Astrocyte (in vitro differentiated cells and primary cell): ENCODE measurements around the gene USP34.

Experiments
- EZH2 ChIP-seq: IDR thresholded peaks from 2 replicates; pipeline ENCODE4 v1.6.1; 2012; ENCODE audit warnings: mild to moderate bottlenecking, low read length, inconsistent platforms; ENCODE audit not compliant: insufficient read depth
- TF ChIP-seq, protein P1 (sequence below): IDR thresholded peaks from 2 replicates; pipeline ENCODE4 v1.5.1; 2011; ENCODE audit warnings: low read depth, mild to moderate bottlenecking, inconsistent platforms, low read length, moderate library complexity; ENCODE audit not compliant: insufficient read depth

DNA sequence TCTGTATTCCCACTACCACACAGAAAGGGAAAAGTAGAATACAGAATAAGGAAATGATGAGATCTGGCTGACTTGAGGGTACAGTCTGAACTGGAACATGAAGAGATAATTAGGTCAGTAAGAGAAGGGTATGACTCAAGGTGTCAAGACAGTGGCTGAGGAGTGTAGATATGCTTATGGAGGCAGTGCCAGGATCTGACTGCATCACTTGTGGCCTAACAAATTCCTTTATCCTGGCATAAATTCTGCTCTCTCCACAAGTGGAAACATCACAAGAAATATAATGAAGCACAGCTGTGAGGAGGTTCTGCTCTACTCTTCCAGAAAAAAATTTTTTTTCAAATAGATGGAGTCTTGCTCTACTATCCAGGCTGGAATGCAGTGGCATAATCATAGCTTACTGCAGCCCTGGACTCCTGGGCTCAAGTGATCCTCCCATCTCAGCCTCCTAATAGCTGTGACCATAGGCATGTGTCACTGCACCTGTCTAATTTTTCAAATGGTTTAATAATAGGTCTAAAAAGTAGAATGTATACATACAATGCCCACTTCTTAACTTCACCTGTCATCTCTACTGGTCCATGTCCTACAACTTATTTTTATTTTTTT lies 223.6 kb downstream of the USP34 start:
- TF ChIP-seq, protein P1, sequence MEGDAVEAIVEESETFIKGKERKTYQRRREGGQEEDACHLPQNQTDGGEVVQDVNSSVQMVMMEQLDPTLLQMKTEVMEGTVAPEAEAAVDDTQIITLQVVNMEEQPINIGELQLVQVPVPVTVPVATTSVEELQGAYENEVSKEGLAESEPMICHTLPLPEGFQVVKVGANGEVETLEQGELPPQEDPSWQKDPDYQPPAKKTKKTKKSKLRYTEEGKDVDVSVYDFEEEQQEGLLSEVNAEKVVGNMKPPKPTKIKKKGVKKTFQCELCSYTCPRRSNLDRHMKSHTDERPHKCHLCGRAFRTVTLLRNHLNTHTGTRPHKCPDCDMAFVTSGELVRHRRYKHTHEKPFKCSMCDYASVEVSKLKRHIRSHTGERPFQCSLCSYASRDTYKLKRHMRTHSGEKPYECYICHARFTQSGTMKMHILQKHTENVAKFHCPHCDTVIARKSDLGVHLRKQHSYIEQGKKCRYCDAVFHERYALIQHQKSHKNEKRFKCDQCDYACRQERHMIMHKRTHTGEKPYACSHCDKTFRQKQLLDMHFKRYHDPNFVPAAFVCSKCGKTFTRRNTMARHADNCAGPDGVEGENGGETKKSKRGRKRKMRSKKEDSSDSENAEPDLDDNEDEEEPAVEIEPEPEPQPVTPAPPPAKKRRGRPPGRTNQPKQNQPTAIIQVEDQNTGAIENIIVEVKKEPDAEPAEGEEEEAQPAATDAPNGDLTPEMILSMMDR = no peak
- no peak for TF ChIP-seq EZH2
